Endothelial cell of umbilical vein (primary cell): ENCODE data around the gene DAPL1. TPM values are rescaled to one million over a fixed set of nuclear protein-coding genes. Genes with fewer than 3 reads are reported as not detected.

ENCODE experiments used
- BruUV-seq: library from RNA; stranded (reverse); fragments of 400-500 nt; replicated peaks from 2 replicates; lab custom pipeline; 2021; lab: Mats Ljungman, UMichigan
- CTCF ChIA-PET: fragments of 300-600, 350-600 bp; sonication (Branson Sonifier 250); formaldehyde crosslinking; loops from one replicate; lab custom pipeline; 2021; ENCODE audit warnings: antibody characterized with exemption, inconsistent platforms; lab: Charles Lee
- POLR2A ChIA-PET: fragments of 300-600, 350-600 bp; sonication (Branson Sonifier 250); formaldehyde crosslinking; loops from one replicate; lab custom pipeline; 2021; ENCODE audit warnings: antibody characterized with exemption, inconsistent platforms; lab: Charles Lee
- DNase-seq: peaks from one replicate; pipeline ENCODE4 v3.0.0-alpha.2; 2011; ENCODE audit warnings: low read depth, low spot score
- FAIRE-seq: peaks from 2 replicates; lab custom pipeline; 2011; peaks lifted over from hg19 to GRCh38; lab: Jason Lieb, UNC
- H2AFZ ChIP-seq: 2 replicates; pipeline ENCODE4 v1.6.0; 2012; ENCODE audit warnings: low read depth, low read length, control low read depth, inconsistent platforms
- H3K27ac ChIP-seq: 2 replicates; pipeline ENCODE4 v1.5.1; 2011; ENCODE audit warnings: low read depth, mild to moderate bottlenecking, control low read depth, low read length, moderate library complexity; ENCODE audit not compliant: insufficient read depth
- H3K27me3 ChIP-seq, 2 experiments: 2 replicates each; pipeline versions ENCODE4 v1.6.0 to v1.6.1; 2011; ENCODE audit warnings: low read length in 2 of 2, mixed read lengths in 1 of 2; ENCODE audit not compliant: control insufficient read depth in 2 of 2, insufficient read depth in 2 of 2
- H3K36me3 ChIP-seq, 2 experiments: 2 replicates in 1 of 2; 3 replicates in 1 of 2; pipeline ENCODE4 v1.5.1; 2011; ENCODE audit warnings: low read length in 2 of 2, mild to moderate bottlenecking in 1 of 2, moderate library complexity in 1 of 2; ENCODE audit not compliant: control insufficient read depth in 2 of 2, insufficient read depth in 2 of 2; ENCODE audit errors: extremely low read depth in 1 of 2
- H3K4me1 ChIP-seq: 3 replicates; pipeline ENCODE4 v1.5.1; 2011; ENCODE audit warnings: mild to moderate bottlenecking, low read length; ENCODE audit not compliant: control insufficient read depth, insufficient read depth; ENCODE audit errors: extremely low read depth
- H3K4me2 ChIP-seq: 2 replicates; pipeline ENCODE4 v1.6.1; 2011; ENCODE audit warnings: low read length, control low read depth, mixed read lengths; ENCODE audit not compliant: insufficient read depth
- H3K4me3 ChIP-seq, 3 experiments: fragments of 200-600 bp in 1 of 3; sonication (generic), shearing (Covaris generic) in 1 of 3; replicated peaks in 1 of 3; 2 replicates each; pipeline ENCODE4 v1.5.1; 2011 to 2016; ENCODE audit warnings: control low read depth in 3 of 3, low read length in 3 of 3, mild to moderate bottlenecking in 2 of 3, inconsistent platforms in 1 of 3, low read depth in 1 of 3, moderate library complexity in 1 of 3; ENCODE audit not compliant: insufficient read depth in 1 of 3
- H3K79me2 ChIP-seq: 2 replicates; pipeline ENCODE4 v1.6.0; 2012; ENCODE audit warnings: low read length, inconsistent platforms; ENCODE audit not compliant: control insufficient read depth, insufficient read depth
- H3K9ac ChIP-seq: replicated peaks from 2 replicates; pipeline ENCODE3; 2011; ENCODE audit warnings: low read length, control low read depth; ENCODE audit not compliant: insufficient read depth; ENCODE audit errors: extremely low read depth
- H3K9me1 ChIP-seq: replicated peaks from 3 replicates; pipeline ENCODE4 v1.6.0; 2011; ENCODE audit warnings: mild to moderate bottlenecking, low read length; ENCODE audit not compliant: control insufficient read depth, insufficient read depth; ENCODE audit errors: extremely low read depth
- H3K9me3 ChIP-seq: replicated peaks from 2 replicates; pipeline ENCODE4 v1.5.1; 2012; ENCODE audit warnings: low read length, inconsistent platforms; ENCODE audit not compliant: control insufficient read depth, insufficient read depth
- H4K20me1 ChIP-seq: replicated peaks from 2 replicates; pipeline ENCODE3; 2011; ENCODE audit warnings: mild to moderate bottlenecking, low read length; ENCODE audit not compliant: control insufficient read depth, insufficient read depth; ENCODE audit errors: extremely low read depth
- EZH2 ChIP-seq: IDR thresholded peaks from 2 replicates; pipeline ENCODE4 v1.6.1; 2012; ENCODE audit warnings: borderline replicate concordance, low read depth, mild to moderate bottlenecking, moderate library complexity, low read length, inconsistent platforms; ENCODE audit not compliant: severe bottlenecking
- FOS ChIP-seq: IDR thresholded peaks from 2 replicates; pipeline ENCODE4 v1.6.1; 2011; ENCODE audit warnings: mild to moderate bottlenecking, low read length, moderate library complexity, borderline replicate concordance; ENCODE audit not compliant: insufficient read depth
- GATA2 ChIP-seq: IDR thresholded peaks from 2 replicates; pipeline ENCODE4 v1.7.0; 2011; ENCODE audit warnings: low read depth, mild to moderate bottlenecking, moderate library complexity, mixed read lengths, low read length; ENCODE audit not compliant: insufficient read length, insufficient read depth
- JUN ChIP-seq: IDR thresholded peaks from 2 replicates; pipeline ENCODE4 v1.6.1; 2011; ENCODE audit warnings: borderline replicate concordance, low read depth; ENCODE audit not compliant: insufficient read length, insufficient read depth
- MYC ChIP-seq: IDR thresholded peaks from one replicate; pipeline ENCODE4 v1.6.1; 2011; ENCODE audit warnings: mild to moderate bottlenecking, low read depth, low read length
- POLR2A ChIP-seq: IDR thresholded peaks from 2 replicates; pipeline ENCODE4 v1.6.1; 2012; ENCODE audit warnings: low read depth, mild to moderate bottlenecking, control low read depth, low read length
- POLR2AphosphoS5 ChIP-seq: IDR thresholded peaks from 2 replicates; pipeline ENCODE4 v1.6.1; 2012; ENCODE audit warnings: low read depth, mild to moderate bottlenecking, control low read depth, low read length, moderate library complexity; ENCODE audit not compliant: insufficient read depth
- dilution Hi-C: fragments of 300-500 bp; cut with MboI; formaldehyde crosslinking; loops from one replicate; pipeline ENCODE4 v1.15.0; 2019; ENCODE audit warnings: low sequenced_read_pairs; ENCODE audit not compliant: extremely low pct_ligation_motif_present
- intact Hi-C: fragments of 100-400 bp; cut with micrococcal nuclease; formaldehyde crosslinking; loops from one replicate; pipeline ENCODE4 v1.10.0; 2022
- polyA plus RNA-seq, 4 experiments: library from polyadenylated mRNA; depleted of rRNA in 3 of 4; stranded (reverse) in 3 of 4; unstranded in 1 of 4; fragments of >200 nt; gene quantifications; 2 replicates each; pipeline versions ENCODE4 v1.2.1 to v1.2.3, GENCODE V29; 2011 to 2012; ENCODE audit warnings: missing spikeins in 1 of 4
- total RNA-seq: library from RNA; stranded (reverse); gene quantifications from 2 replicates; pipeline ENCODE4 v1.2.3, GENCODE V29; 2021
- TF ChIP-seq, protein P1 (sequence below): IDR thresholded peaks from 2 replicates; pipeline ENCODE4 v1.6.1; 2011; ENCODE audit not compliant: insufficient read depth, insufficient read length
- TF ChIP-seq, protein P2 (sequence below), 2 donors: IDR thresholded peaks; 1 replicate in 1 of 2; 2 replicates in 1 of 2; pipeline ENCODE4 v1.5.1; 2011; ENCODE audit warnings: low read length in 2 of 2, mild to moderate bottlenecking in 2 of 2, moderate library complexity in 2 of 2, control low read depth in 1 of 2, inconsistent platforms in 1 of 2, low read depth in 1 of 2; ENCODE audit not compliant: insufficient read depth in 1 of 2; ENCODE audit errors: extremely low read depth in 1 of 2

Gene DAPL1
- total and polyA plus RNA-seq, 2 donors (not counting 3 experiments of a cell fraction or from before 2014, with no cell fraction given): not detected

GRCh38 chr2:158818511-158818910 is 23.4 kb downstream of the DAPL1 start:
- ChIA-PET POLR2A (no interaction called here), CTCF (no interaction called here)
- Histone ChIP-seq H2AFZ (no peak overlapping the region), H3K27me3 (peaks cover 10 to 14% of the 10 kb centered on the region in 2 experiments), H3K79me2 (no peaks in the 10 kb centered on the region), H3K4me3 (no peak overlapping the region), H4K20me1 (no peaks in the 10 kb centered on the region), H3K9ac (no peak overlapping the region), H3K9me3 (no peaks in the 10 kb centered on the region), H3K9me1 (no peaks in the 10 kb centered on the region), H3K4me2 (no peak overlapping the region), H3K4me1 (no peaks in the 10 kb centered on the region), H3K36me3 (no peaks in the 10 kb centered on the region), H3K27ac (no peak overlapping the region)
- BruUV-seq: no TSS peak
- TF ChIP-seq, protein P1, sequence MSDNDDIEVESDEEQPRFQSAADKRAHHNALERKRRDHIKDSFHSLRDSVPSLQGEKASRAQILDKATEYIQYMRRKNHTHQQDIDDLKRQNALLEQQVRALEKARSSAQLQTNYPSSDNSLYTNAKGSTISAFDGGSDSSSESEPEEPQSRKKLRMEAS: no peak
- TF ChIP-seq EZH2 (no peak), POLR2A (no peak), MYC (no peak), GATA2 (no peak), JUN (no peak), FOS (no peak), POLR2AphosphoS5 (no peak)
- TF ChIP-seq, protein P2, sequence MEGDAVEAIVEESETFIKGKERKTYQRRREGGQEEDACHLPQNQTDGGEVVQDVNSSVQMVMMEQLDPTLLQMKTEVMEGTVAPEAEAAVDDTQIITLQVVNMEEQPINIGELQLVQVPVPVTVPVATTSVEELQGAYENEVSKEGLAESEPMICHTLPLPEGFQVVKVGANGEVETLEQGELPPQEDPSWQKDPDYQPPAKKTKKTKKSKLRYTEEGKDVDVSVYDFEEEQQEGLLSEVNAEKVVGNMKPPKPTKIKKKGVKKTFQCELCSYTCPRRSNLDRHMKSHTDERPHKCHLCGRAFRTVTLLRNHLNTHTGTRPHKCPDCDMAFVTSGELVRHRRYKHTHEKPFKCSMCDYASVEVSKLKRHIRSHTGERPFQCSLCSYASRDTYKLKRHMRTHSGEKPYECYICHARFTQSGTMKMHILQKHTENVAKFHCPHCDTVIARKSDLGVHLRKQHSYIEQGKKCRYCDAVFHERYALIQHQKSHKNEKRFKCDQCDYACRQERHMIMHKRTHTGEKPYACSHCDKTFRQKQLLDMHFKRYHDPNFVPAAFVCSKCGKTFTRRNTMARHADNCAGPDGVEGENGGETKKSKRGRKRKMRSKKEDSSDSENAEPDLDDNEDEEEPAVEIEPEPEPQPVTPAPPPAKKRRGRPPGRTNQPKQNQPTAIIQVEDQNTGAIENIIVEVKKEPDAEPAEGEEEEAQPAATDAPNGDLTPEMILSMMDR (IDR thresholded peaks at IDR 0.05; ENCODE audit: extremely low read depth in 1 of 2, insufficient read depth in 1 of 2, low read depth in 1 of 2, low read length in 2 of 2): no peak
- FAIRE-seq: no peak
- dilution Hi-C loops: no loop called here
- intact Hi-C loops: no loop called here
- no peak for DNase-seq
